ENCODE results near the gene TNNI3K.

The TNNI3K gene, protein sequence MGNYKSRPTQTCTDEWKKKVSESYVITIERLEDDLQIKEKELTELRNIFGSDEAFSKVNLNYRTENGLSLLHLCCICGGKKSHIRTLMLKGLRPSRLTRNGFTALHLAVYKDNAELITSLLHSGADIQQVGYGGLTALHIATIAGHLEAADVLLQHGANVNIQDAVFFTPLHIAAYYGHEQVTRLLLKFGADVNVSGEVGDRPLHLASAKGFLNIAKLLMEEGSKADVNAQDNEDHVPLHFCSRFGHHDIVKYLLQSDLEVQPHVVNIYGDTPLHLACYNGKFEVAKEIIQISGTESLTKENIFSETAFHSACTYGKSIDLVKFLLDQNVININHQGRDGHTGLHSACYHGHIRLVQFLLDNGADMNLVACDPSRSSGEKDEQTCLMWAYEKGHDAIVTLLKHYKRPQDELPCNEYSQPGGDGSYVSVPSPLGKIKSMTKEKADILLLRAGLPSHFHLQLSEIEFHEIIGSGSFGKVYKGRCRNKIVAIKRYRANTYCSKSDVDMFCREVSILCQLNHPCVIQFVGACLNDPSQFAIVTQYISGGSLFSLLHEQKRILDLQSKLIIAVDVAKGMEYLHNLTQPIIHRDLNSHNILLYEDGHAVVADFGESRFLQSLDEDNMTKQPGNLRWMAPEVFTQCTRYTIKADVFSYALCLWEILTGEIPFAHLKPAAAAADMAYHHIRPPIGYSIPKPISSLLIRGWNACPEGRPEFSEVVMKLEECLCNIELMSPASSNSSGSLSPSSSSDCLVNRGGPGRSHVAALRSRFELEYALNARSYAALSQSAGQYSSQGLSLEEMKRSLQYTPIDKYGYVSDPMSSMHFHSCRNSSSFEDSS

DNA sequence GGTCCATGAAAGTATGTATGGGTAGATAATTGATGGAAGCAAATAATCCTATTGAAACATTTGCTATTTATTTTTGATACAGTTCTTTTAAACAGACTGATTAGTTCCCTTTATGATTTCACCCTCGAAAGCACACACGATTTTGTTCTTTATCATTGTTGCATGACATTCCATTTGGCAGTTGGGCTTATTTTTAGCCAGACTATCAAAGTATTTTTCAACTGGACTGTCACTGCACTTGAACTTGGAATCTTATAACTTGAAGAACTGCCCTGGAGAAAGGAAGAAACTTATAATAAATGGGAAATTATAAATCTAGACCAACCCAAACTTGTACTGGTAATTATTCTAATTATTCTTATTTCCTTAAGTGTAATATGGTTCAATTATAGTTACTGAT, at the start of gene TNNI3K:
TSS of gene TNNI3K (plus strand) at position 235 of the 400 bp plus-strand sequence. CDS start at position 300, 65 bp downstream.
- TF ChIP-seq GATA3 (IDR thresholded peaks at IDR 0.05; ENCODE audit: low read depth, low read length) (no peak), GATA2 (IDR thresholded peaks at IDR 0.05; ENCODE audit: low read depth, low read length) (no peak)

DNA sequence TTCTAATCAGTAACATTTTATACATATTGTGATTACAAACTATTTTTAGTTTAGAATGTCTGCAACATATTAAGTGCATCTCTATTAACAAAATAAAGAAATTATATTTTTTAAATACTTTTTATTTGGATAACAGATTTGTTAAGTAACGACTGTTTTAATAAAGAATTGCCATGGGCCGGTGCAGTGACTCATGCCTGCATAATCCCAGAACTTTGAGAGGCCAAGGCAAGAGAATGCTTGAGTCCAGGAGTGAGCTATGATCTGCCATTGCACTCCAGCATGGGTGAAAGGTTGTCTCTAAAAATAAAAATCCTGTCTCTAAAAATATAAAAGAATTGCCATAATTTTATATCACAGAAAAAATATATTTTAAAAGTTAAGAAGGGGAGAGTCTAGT, 41.3 kb upstream of the TNNI3K start:
- no peak for TF ChIP-seq GATA3 (IDR thresholded peaks at IDR 0.05; ENCODE audit: low read depth, low read length)
- TF ChIP-seq GATA2 (IDR thresholded peaks at IDR 0.05; ENCODE audit: low read depth, low read length) = no peak

DNA sequence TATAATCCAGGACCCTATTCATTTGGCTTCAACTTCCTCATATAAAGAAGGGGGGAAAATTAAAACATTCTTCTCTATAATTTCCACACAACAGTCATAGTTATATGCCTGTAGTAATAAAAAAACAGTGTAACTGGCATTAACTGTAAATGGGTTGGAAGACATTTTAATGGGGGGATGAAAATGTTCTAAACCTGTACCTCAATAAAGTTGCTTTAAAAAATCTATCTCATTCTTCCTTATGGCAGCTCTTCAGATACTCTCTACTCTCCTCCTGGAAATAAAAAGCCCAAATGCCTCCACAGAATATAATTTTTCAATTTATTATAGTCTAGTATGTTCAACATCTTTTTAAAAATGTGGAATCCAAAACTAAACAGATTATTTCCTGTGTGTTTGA, 39.8 kb upstream of the TNNI3K start:
- no peak for TF ChIP-seq GATA3 (IDR thresholded peaks at IDR 0.05; ENCODE audit: low read depth, low read length)
- no peak for TF ChIP-seq GATA2 (IDR thresholded peaks at IDR 0.05; ENCODE audit: low read depth, low read length)

DNA sequence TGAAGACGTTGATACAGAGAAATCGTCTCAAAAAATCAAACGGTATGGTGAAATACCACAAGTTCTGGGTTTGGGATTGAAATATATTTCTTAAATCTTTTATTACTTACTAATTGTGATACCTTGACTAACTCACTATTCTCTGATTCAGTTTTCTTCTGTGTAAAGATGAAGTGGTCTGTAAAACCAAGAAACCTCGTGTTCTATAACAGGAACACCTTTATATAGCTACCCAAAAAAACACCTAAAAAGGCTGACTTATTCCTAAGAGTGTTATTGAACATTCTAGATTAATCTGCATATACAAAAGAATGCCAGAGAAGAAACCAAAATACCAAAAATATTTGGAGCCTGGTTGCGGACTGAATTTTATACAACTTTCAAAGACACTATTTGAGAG, 37.9 kb upstream of the TNNI3K start:
- no peak for TF ChIP-seq GATA3 (IDR thresholded peaks at IDR 0.05; ENCODE audit: low read depth, low read length)
- TF ChIP-seq GATA2 (IDR thresholded peaks at IDR 0.05; ENCODE audit: low read depth, low read length) = no peak

- TF ChIP-seq GATA3 (IDR thresholded peaks at IDR 0.05; ENCODE audit: low read depth, low read length) (no peak), GATA2 (IDR thresholded peaks at IDR 0.05; ENCODE audit: low read depth, low read length) (no peak)
These were observed 37.3 kb upstream of the TNNI3K start, which contains the start of the genes FPGT and LRRIQ3 for GRCh38 chr1:74197657-74198552. Gene FPGT, plus strand, starts transcription at chr1:74198242. Its CDS starts 37 bp downstream, at chr1:74198279. Gene LRRIQ3, minus strand, starts transcription at chr1:74198176. Its CDS starts 14,492 bp downstream, at chr1:74183684.

GRCh38 chr1:74199504-74199903, 35.7 kb upstream of the TNNI3K start:
- TF ChIP-seq GATA3 (IDR thresholded peaks at IDR 0.05; ENCODE audit: low read depth, low read length) (no peak), GATA2 (IDR thresholded peaks at IDR 0.05; ENCODE audit: low read depth, low read length) (no peak)

- TF ChIP-seq GATA2 (IDR thresholded peaks at IDR 0.05; ENCODE audit: low read depth, low read length) = no peak
- no peak for TF ChIP-seq GATA3 (IDR thresholded peaks at IDR 0.05; ENCODE audit: low read depth, low read length)
These were observed 29.9 kb upstream of the TNNI3K start for GRCh38 chr1:74205266-74205665.

GRCh38 chr1:74215229-74215628, 20.0 kb upstream of the TNNI3K start:
- no peak for TF ChIP-seq GATA2 (IDR thresholded peaks at IDR 0.05; ENCODE audit: low read depth, low read length)
- no peak for TF ChIP-seq GATA3 (IDR thresholded peaks at IDR 0.05; ENCODE audit: low read depth, low read length)

DNA sequence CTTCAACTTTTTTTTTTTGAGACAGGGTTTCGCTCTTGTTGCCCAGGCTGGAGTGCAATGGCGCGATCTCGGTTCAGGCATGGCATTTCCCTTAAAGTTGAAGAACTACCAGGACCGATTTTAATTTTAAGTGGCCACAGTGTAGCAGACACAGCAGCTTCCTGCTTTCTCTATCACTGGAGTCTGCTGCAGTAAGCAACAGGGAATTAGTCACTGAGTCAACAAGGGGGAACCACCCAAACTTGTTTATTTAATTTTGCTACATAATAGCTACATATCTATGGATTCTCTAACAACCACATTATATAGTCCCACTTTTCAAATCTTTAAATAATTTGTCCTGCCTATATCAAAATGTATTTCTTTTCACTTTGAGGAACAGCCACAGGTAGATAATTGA, 12.5 kb upstream of the TNNI3K start:
- TF ChIP-seq GATA3 (IDR thresholded peaks at IDR 0.05; ENCODE audit: low read depth, low read length) = no peak
- TF ChIP-seq GATA2 (IDR thresholded peaks at IDR 0.05; ENCODE audit: low read depth, low read length) = no peak

- no peak for TF ChIP-seq GATA2 (IDR thresholded peaks at IDR 0.05; ENCODE audit: low read depth, low read length)
- no peak for TF ChIP-seq GATA3 (IDR thresholded peaks at IDR 0.05; ENCODE audit: low read depth, low read length)
These were observed 11.7 kb upstream of the TNNI3K start for GRCh38 chr1:74223453-74223852.

DNA sequence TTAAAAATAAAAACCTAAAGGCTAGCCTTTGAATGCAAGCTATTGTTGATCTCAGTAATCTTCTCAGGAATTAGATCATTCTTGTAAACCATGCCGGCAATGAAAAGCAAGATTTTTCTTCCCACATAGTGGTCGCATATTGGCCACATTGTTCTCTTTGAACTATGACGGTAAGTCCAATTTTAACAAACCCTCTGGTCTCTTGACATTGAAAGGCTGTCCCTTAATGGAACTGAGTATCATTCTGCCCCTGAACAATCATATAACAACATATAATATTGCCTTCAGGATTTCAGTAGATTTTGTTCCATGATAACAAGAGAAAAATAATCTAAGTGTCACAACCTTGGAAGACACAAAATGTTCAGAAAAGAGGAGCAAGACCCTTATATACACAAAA, 1.3 kb downstream of the TNNI3K start:
- TF ChIP-seq GATA3 (IDR thresholded peaks at IDR 0.05; ENCODE audit: low read depth, low read length) = no peak
- no peak for TF ChIP-seq GATA2 (IDR thresholded peaks at IDR 0.05; ENCODE audit: low read depth, low read length)

GRCh38 chr1:74237035-74237434, 1.8 kb downstream of the TNNI3K start:
- TF ChIP-seq GATA2 (IDR thresholded peaks at IDR 0.05; ENCODE audit: low read depth, low read length) (no peak), GATA3 (IDR thresholded peaks at IDR 0.05; ENCODE audit: low read depth, low read length) (no peak)

- no peak for TF ChIP-seq GATA3 (IDR thresholded peaks at IDR 0.05; ENCODE audit: low read depth, low read length)
These were observed 2.6 kb downstream of the TNNI3K start for GRCh38 chr1:74237787-74238186.

All from SH-SY5Y (cell line).